Middle frontal gyrus (tissue), 1 donor: Measurements from ENCODE around the gene CACNA2D4.
"Not testable (repeated sequence)": the region's sequence is repeated elsewhere in the genome, so short reads cannot be mapped to it uniquely, and the experiment has no call there.

Experiments used
- DNase-seq: peaks from one replicate; pipeline ENCODE4 v3.0.0-alpha.2; 2015; ENCODE audit warnings: low spot score; ENCODE audit errors: extremely low spot score

CACNA2D4 gene

DNA sequence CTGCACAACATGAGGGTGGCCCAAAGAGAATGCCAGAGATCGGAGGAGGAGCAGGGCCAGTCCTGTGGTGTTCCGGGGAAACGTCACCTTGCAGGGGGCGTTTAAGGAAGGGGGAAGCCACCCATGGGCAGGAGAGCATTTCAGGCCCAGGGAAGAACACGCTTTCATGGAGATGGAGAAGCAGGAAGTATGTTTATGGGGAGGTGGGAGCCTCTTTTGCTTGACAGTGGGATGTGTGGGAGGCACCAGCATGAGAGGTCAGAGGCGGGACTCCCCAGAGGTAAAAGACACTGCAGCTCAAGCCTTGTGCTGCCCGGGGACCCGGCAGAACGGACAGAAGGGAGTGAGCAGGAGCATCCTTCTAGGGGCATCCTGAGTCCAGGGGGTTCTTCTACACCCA, 99.4 kb downstream of the CACNA2D4 start:
- DNase-seq: no peak

DNA sequence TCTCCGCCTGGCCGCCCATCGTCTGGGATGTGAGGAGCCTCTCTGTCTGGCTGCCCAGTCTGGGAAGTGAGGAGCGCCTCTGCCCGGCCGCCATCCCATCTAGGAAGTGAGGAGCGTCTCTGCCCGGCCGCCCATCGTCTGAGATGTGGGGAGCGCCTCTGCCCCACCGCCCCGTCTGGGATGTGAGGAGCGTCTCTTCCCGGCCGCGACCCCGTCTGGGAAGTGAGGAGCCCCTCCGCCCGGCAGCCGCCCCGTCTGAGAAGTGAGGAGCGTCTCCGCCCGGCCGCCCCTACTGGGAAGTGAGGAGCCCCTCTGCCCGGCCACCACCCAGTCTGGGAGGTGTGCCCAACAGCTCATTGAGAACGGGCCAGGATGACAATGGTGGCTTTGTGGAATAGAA, 100.5 kb downstream of the CACNA2D4 start:
- not testable (repeated sequence) for DNase-seq

DNA sequence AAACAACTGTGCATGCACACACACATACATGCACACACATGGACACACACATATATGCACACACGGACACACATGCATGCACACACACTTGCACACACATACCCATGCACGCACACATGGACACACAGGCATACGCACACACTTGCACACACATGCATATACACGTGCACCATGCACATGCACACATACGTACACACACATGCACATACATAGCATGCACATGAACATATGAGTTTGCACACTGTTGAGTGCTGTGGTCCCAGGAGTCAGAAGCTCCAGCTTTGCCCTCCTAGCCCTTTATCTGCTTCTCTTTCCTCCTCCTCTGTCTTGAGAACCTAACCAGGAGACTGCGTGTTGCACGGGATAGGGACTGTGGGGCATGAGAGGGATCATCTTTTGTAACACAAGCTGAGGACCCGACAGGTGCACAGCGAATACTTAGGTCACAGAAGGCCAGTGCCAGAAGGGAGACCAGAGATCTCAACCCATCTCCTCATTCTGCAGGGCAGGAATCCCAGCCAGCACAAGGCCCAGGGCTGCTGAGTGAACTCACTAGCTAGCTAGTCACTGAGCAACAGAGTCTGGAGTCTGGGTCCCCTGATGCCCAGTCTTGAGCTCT, 101.6 kb downstream of the CACNA2D4 start:
- no peak for DNase-seq

DNA sequence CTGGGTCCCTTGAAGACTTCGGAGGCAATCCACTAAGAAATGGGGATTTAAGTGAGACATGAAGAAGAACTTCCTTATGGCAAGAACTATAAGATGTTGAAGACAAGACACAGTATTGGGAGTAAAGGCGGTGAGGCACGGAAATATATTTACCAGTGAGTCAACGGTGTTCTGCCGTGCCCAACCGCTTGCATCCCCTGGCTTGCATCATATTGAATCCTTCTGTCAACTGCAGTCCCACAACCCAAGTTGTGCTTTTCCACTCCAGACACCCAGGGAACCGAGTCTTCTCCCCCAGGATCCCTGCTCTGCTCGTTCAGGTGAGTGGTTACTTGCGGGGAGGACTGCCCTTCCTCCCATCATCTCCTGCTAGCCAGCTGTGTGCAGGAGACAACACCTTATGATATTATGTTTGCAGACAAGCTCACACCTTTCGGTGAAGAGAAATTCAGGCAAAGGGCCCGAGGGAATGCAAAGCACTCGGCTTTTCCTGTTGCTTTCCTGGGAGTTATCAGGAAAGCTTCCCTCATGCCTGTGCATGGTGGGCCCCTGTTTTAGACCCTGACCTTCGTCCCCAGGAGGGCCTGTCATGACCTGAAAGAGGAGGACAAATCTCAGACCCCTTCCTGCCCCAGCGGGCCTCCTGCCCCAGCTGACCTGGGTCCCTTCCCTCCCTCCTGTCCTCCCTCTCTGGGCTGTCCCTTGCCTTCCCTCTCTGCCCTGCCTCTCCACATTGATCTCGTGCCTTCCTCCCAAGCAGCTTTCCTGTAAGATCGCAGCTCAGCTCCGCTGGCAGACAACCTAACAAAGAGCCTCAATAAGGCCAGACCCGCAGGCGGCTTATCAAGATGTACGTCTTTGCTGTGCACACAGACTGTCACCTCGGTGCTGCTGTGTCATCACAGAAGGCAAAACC, 102.4 kb downstream of the CACNA2D4 start:
- DNase-seq: no peak

DNA sequence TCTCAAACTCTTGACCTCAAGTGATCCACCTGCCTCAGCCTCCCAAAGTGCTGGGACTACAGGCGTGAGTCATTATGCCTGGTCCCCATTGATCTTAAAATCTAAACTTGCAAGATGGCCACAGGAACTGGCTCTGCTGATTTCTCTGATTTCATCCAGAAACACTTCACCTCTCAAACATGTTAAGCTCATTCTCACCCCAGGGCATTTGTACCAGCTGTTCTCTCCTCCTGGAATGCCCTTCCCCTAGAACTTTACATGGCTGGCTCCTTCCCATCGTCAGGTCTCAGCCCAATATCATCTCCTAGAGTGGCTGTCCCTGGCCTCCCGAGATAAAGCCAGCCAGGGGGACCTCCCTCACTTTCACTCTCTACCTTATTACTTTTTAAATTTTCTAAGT, 103.3 kb downstream of the CACNA2D4 start:
- no peak for DNase-seq

DNA sequence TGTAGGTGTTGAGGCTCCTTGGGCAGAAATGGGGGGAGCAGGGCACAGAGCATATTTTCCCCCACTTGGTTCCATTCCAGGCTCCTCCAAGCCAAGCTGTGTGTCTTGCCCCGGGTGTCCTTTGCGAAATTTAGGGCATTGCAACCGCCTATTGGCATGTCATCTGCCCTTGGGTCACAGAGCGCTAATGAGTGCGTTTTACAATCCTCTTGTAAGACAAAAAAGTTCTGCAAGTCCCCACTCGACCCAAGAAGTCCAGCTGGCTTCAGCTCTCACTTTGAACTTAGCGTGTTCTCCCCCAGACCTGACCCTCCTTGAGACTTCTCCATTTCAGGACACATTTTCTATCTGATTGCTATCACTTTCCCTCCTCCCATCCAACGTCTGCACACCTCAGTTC, 104.2 kb downstream of the CACNA2D4 start:
- DNase-seq: no peak

DNA sequence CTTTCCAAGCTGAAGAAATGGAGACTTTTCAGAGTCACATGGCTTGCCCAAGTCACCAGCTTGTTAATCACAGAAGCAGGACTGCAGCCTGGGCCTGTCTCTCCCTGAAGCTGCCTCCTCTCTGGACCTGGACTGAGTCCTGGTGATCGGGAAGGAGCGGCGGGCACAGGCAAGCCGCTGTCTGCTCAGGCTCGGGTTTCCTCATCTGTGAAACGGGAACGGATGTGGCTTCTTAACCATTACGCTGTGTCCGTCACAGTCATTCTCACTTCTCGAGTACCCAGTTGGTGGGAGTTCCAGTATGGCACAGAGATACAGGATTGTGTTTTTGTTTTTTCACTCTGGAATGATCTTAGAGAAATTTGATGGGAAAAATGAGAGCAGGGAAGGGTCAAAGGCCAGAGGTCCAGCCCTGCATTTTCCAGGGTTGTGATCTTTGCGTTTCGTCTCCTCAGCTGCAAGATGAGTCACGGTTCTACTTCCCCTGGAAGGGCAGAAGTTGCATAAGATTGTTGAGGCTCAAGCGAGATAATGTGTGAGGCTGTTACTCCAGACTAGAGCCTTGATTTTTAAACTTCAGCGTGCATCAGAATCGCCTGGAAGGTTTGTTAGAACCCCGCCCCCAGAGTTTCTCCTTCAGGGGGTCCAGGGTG, 105.7 kb downstream of the CACNA2D4 start:
- DNase-seq: no peak

DNA sequence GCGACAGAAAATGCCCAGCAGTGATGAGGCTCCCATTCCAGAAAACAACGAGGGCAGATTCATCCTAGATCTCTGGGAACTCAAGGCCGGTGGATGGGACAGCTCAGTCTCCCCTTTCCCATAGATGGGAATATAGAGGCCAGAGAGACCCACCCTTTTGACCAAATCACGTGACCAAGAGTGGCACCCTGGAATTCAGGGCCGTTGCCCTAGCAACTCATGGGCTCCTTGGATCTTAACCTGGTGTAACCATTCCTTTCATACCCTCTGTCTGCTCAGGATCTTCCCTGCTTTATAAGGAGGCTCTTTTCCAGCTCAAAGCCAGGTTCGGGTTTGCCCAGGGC, 106.5 kb downstream of the CACNA2D4 start:
- DNase-seq: no peak

DNA sequence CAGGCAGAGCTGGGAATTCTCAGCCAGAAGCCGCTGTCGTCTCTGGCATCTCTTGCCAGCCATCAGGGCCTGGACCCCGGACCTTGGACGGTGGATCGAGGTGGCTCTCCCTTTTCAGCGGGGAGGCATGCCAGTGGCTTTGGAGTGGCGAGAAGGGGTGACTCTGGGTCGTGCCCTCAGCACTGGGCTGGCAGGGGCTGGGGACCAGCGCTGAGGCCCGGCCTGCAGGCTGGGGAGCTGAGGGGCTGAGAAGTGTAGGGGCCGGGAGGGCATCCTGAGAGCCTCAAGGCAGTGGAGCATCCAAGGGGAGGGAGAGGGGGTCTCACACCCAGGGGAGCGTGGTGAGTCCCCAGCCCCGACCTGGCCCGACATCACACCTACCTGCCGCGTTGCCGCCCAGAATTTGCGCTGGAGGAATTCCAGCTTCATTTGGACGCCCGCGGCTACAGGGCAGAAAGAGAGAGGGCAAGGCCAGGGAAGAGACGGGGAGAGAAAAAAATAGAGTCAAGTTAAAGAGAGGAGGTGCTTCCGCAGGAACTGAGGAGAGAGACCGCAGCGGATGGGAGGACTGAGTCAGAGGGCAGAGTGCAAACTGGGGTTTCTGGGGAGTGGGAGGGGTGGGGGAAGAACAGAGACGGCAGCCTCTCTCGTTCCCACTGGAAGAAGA, 107.0 kb downstream of the CACNA2D4 start:
- no peak for DNase-seq

DNA sequence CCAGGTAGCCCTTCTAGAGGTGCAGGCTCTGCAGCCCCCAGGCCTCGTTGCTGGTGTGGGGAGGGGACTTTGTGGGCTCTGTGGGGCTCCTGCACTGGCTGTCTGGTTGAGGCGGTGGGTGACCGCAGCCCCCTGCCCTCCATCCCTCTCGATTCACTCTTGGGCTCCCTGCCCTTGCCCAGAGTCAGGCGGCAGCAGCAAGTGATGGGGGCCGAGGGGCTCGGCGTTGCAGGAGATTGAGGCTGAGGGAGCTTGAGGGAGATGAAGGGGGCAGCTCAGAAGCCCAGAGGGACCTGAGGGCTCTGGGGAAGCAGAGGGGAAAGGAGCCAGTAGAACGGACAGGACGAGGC, 107.5 kb downstream of the CACNA2D4 start:
- DNase-seq: no peak

DNA sequence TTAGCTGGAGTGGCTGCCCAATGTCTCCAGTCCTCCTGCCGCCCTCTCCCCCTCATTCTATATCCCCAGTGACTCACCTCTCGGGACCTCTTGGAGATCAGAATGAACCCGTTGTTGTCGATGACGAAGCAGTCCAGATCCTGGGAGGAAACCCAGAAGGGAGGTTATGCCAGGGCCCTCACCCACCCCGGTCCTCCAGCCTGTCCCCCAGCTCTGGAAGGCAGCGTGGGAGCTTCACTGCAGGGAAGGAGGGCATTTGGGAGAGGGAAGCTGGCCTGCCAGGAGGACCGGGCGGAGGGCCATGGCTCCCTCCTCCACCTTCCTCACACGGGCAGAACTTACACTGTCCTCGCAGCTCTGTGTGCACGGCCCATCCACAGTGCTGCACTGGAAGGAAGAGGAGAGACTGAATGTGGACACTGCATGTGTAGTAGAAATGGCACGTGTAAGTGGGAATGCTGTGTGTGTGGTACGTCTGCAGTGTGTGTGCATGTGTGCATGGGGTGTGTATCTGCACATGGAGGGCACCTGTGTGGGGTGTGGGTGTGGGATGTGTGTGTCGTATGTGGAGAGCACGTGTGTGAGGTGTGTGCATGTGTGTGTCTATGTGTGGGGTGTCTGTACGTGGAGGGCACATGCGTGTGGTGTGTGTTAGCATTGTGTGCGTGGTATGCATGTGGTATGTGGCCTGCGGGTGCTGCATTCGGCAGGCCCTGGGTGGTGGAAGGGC, 108.1 kb downstream of the CACNA2D4 start:
- DNase-seq: no peak

DNA sequence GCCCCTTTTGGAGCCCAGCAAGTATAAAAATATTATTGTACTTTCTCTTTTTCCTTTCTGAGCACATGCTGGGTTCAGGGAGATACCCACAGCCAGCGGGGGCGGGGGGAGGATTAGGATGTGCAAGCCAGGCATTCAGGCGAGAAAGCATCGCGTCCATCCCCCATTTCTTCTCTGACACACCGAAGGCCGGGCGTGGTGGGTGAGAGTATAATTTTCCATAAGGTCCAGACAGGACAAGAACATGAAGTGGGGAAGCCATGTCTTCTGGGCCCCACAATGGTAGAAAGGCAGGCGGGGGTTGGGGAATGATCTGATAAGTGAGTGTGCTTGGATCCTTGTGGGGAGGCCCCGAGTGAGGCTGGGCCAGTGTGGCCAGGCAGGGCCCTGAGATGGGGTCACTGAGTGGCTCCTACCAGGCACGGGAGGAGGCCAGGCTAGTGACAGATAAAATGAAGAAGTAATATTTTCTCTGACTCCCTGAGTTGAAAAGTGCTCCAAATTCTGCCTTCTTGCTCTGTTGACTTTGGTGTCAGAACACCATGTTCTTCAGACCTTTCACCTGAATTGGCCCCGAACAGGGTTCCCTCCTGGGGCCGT, 108.8 kb downstream of the CACNA2D4 start:
- DNase-seq: no peak

DNA sequence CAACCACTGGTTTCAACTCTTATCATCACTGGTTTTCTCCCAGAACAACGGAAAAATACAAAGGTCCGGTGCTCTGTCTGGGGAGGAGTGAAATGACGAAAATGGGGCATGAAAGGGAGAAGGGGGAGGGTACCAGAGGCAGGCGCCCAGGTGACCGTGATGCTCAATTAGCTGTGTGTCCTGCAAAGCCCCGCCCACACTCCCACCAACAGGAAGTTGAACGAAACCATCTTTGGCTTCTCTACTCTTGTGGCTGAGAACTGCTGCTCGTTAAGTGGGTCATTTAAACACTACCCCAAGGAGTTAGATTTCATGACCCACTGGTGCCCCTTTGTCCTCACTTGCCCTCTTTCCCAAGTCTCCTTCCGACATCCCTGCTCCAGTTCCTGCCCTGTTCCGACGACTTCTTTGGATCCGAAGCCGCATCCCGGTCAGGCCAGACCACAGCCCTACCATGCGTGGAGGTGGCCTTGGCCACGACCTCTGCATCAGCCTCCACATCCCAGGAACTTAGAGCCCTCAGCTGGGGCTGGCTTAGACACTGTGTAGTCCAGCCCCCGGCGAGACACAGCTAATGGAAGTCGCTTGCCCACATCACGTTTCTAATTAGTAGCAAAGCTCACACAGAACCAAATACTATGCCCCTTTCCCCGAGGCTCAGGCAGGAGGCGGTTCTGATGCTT, 109.5 kb downstream of the CACNA2D4 start:
- no peak for DNase-seq

DNA sequence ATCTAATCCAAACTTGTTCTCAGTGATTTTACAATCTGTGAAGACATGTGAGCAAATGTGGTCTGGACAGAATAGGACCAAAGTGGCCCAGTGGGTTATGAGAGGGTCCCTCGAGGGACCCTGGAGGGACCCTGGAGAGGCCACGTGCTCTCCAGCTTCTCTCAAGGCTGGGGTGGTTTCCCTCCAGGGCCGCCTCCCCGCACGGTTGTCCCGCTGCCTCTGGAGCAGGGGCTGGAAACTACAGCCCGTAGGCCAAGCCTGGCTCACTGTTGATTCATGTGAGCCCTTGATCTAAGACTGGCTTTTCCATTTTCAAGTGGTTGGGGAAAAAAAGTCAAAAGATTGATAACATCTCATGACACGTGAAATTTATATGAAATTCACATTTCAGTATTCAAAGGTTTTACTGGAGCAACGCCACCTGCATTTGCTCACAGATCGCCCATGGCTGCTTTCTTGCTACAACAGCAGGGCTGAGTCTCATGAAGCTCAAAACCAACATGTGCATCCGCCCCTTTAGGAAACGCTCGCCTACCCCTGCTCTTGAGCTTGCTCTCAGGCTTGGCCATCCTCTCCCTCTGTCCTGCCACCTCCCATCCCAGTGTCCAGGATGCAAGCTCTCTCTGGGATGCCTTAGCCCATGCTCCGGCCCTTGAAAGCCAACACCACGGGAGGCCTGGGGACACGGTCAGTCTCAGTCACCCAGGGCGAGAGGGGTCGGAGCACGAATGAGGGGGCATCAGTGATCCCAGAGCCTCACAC, 110.2 kb downstream of the CACNA2D4 start:
- DNase-seq: no peak

DNA sequence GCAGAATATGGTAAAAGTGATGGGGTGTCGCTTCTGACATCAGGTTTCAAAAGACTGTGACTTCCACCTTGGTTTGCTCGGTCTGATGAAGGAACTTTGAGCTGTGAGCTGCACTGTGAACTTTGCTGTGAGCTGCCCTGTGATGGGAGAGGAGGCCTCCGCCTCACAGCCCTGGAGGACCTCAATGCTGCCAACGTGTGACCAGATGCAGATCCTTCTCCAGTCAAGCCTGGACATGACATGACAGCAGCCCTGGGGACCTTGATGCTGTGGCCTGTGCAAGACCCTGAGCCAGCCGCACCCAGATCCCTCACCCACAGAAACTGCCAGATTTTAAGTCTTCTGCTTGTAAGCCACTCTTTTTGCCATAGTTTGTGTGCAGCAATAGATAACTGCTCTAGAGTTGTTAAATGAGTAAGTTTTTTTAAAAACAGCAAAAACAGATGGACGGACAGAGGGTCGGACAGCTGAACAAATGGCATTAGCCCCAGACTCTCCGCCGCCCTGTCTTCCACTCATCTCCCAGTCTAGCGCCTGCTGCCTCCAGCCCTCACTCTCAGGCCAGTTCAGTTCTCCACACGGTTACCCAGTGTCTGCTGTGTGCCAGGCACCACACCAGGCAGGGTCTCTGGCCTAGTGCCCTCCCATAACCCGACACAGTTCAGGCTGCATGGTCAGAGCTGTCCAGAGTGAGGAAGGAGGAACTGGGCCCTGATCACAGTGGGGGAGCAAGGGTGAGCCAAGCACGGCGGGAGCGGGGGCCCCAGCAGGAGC, 111.2 kb downstream of the CACNA2D4 start:
- no peak for DNase-seq

DNA sequence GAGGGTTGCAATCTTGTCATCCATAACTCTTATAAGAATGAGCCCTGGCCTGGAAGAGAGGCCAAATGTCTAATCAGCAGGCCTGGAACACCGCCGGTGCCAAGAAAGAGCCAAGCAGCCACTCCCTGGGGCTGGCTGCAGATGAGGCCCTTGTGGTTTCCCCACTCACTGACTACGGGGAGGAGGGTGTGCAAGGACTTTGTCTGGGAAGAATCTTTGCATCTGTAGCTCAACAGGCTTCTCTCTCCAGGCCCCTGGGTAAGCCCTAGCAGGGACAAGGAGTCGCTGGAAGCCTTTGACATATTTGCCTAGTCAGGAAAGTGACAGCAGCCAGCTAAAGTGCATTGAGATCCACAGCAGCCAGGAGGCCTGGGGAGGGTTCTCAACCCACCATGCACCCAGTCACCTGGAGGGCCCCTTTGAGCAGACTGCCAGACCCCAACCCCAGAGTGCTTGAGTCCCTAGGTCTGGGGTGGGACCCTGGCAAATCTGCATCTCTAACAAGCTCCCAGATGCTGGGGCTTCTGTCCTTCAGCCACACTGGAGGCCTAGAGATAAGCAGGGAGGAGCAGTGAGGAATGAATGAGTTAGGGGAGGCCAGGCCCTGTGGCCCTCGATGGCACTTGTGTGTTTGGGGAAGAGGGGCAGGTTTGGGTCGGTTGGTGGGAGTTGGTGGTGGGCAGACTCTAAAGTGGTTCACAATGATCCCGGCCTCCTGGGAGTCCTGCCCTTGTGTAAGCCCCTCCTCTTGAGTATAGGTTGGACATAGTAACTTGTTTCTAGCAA, 112.0 kb downstream of the CACNA2D4 start:
- no peak for DNase-seq

DNA sequence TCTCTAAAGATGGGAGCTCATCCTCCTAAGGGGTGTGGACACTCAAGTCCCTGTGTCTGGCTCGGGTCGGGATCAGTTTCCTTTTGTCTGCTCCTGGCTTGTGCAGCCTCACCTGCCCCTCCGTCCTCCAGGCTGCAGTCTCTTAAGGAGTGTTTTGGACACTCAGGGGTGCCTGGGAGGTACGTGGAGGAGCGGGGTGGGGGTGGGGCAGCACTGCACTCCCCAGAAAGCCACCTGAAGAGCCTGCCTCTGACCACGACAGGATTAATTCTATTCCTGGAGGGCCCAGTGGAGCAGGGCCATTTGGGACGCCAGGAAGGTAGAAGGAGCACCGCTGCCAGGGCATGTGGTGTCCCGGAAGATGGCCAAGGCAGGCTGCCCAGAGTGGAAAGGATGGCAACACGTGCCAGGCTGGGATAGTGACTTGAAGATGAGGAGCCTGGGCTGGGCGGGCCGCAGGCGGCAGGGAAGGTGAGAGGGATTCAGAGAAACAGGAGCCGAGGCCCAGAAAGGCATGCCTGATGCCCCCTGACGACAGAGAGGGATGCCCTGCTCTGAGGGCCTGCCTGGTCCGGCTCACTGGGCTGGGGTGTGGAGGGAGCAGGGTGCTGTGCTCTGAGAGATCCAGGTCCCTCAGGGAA, 112.9 kb downstream of the CACNA2D4 start:
- DNase-seq: no peak
